ENCODE data around the gene CNP. TPM values are rescaled to one million over a fixed set of nuclear protein-coding genes. Genes with fewer than 3 reads are reported as not detected.

The CNP gene
- total RNA-seq = 10 to 100 TPM; 41.8 to 65.2 (median 53.8) TPM

DNA sequence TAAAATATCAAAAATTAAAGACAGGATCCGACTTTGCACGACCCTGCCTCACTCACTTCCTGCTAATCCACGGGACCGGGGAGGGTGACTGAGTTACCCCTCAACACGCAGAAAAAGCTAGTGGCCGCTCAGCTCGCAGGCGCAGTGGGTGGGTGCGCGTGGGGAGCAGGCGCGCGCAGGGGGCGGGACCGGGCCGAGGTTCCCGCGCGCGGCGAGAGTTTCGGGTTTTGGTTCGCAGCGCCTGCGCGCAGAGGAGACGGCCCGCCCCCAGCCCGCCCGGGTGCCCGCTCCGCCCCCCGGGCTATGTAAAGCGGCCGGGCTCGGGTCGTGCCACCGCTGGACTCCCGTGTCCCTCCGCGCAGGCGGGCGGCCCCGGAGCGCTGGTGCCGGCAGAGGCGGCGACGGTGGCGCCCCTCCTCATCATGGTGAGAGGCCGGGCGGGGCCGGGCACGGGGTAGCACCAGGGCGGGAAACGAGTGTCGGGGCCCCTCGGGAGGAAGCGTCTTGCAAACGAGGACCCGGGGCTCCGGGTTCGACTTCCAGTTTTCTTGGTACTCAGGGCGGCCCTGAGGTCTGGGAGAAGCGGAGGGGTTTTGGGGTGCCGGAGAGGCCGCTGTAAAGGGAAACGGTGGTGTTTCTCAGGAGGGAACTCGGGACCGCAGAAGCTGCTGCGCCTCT lies at the start of gene CNP:
CNP (plus strand) TSS at position 333 of the 678 bp plus-strand sequence; CDS start at position 423, 90 bp downstream.
- no peaks in the 10 kb centered on the region for H3K9me3 ChIP-seq
- intact Hi-C loops (cut with DNase I) = loop anchor here (10.0 kb wide), 1 partner anchor 232 kb away; the partner anchor contains the start of gene HAP1
- WGBS, 2 donors = 0 to 1% methylated on average over 26 to 31 of the region's 71 CpGs
- peak within 1 kb of the TSS; percentile 46 to 90 (median 90) for H3K4me3 ChIP-seq (replicated peaks in 1 of 3)
- H3K27me3 ChIP-seq = no peaks in the 10 kb centered on the region
- H3K27ac ChIP-seq = peak within 1 kb of the TSS; percentile 85 to 91 (median 87)
- H3K36me3 ChIP-seq = peaks cover 0 to 4% of the 10 kb centered on the region in 2 donors
- TF ChIP-seq, protein P1, sequence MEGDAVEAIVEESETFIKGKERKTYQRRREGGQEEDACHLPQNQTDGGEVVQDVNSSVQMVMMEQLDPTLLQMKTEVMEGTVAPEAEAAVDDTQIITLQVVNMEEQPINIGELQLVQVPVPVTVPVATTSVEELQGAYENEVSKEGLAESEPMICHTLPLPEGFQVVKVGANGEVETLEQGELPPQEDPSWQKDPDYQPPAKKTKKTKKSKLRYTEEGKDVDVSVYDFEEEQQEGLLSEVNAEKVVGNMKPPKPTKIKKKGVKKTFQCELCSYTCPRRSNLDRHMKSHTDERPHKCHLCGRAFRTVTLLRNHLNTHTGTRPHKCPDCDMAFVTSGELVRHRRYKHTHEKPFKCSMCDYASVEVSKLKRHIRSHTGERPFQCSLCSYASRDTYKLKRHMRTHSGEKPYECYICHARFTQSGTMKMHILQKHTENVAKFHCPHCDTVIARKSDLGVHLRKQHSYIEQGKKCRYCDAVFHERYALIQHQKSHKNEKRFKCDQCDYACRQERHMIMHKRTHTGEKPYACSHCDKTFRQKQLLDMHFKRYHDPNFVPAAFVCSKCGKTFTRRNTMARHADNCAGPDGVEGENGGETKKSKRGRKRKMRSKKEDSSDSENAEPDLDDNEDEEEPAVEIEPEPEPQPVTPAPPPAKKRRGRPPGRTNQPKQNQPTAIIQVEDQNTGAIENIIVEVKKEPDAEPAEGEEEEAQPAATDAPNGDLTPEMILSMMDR (IDR thresholded peaks at IDR 0.05) = peak in 1 of 6 experiments; percentile 28
- peak in 1 of 2 donors; percentile 94 for TF ChIP-seq POLR2A (IDR thresholded peaks at IDR 0.05)
- peak; percentile 94 for DNase-seq
- peaks cover 12 to 40% of the 10 kb centered on the region in 2 donors for H3K4me1 ChIP-seq

DNA sequence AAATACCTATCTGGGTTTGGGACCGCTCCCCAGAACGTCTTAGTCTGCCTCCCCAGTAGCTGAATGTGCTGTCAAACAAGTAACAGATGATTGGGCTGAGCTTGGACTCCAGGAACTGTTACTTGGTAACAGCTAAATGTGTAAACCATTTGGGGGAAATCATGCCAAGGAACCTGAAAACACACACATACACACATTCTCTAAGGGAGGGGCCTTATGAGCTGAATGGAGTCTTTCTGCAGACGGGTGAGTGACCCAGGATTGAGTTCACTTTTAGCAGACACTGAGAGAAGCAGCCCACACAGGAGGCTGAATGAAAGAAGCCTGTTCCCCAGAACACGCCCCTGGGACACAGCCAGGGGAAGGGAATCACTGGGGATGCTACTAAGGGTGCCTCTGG lies 49.4 kb upstream of the CNP start:
- intact Hi-C loops (cut with DNase I) = no loop called here
- 49 to 58% methylated on average over 4 of the region's 4 CpGs for WGBS, 2 donors
- DNase-seq = no peak
- TF ChIP-seq, protein P1 (IDR thresholded peaks at IDR 0.05) = no peak
- H3K36me3 ChIP-seq = peaks cover under 1 to 10% of the 10 kb centered on the region in 2 donors
- H3K27me3 ChIP-seq = no peaks in the 10 kb centered on the region
- H3K4me1 ChIP-seq = peaks cover 18 to 32% of the 10 kb centered on the region in 2 donors
- no peak overlapping the region for H3K4me3 ChIP-seq (replicated peaks in 1 of 3)
- peak overlapping the region in 1 of 3 donors; percentile 44 for H3K27ac ChIP-seq
- no peaks in the 10 kb centered on the region for H3K9me3 ChIP-seq

- TF ChIP-seq, protein P1 (IDR thresholded peaks at IDR 0.05) = peak in 1 of 6 experiments; percentile 2
- no peak for TF ChIP-seq POLR2A (IDR thresholded peaks at IDR 0.05)
- H3K4me3 ChIP-seq (replicated peaks in 1 of 3) = peak overlapping the region; percentile 32 to 82 (median 73)
- H3K36me3 ChIP-seq = peaks cover 0 to 8% of the 10 kb centered on the region in 2 donors
- peak overlapping the region; percentile 5 to 79 (median 44) for H3K27ac ChIP-seq
- no peaks in the 10 kb centered on the region for H3K27me3 ChIP-seq
- peaks cover 18 to 32% of the 10 kb centered on the region in 2 donors for H3K4me1 ChIP-seq
- no peaks in the 10 kb centered on the region for H3K9me3 ChIP-seq
- intact Hi-C loops (cut with DNase I) = no loop called here
- WGBS, 2 donors = 13 to 19% methylated on average over 10 to 13 of the region's 26 CpGs
- peak; percentile 54 to 66 for DNase-seq
These were observed 48.8 kb upstream of the CNP start for GRCh38 chr17:41917679-41918313.

- peak; percentile 98 for DNase-seq
- H3K4me1 ChIP-seq = peaks cover 18 to 32% of the 10 kb centered on the region in 2 donors
- 0 to 2% methylated on average over 4 to 23 of the region's 80 CpGs for WGBS, 2 donors
These were observed 48.1 kb upstream of the CNP start, which contains the start of gene ACLY for GRCh38 chr17:41918314-41919164. Gene ACLY (minus strand): TSS chr17:41918951. CDS start chr17:41913873, 5,078 bp downstream.

More at GRCh38 chr17:41918314-41919164, 48.1 kb upstream of the CNP start, which contains the start of gene ACLY:
- Histone ChIP-seq H3K27me3 (no peaks in the 10 kb centered on the region), H3K9me3 (no peaks in the 10 kb centered on the region), H3K36me3 (peaks cover 0 to 1% of the 10 kb centered on the region in 2 donors), H3K4me3 (replicated peaks in 1 of 3) (peak within 1 kb of the TSS; percentile 32 to 82 (median 73)), H3K27ac (peak within 1 kb of the TSS; percentile 44 to 81 (median 79))
- TF ChIP-seq, protein P1 (IDR thresholded peaks at IDR 0.05) = no peak
- peak in 1 of 2 donors; percentile 88 for TF ChIP-seq POLR2A (IDR thresholded peaks at IDR 0.05)
- intact Hi-C loops (cut with DNase I) = no loop called here

Measured in thyroid gland (tissue), 4 donors.